ENCODE results near the gene TEKT3.

DNA sequence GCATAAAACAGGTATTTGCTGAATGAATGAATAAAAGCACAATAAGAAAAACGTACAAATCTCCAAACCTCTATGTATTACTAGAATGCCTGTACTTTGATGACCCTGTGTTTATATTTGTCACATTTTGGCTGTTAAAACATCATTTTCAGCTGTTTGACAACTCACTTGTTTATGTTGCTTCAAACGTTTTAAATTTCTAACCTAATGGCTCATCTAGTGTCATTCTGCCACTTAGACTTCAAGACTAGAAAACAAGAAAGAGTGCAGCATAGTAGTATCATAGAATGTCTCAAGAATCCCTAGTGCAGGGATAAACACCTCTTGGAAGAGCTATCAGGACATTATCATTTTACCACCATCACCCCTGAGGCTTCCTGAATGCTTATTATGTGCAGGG, 56.9 kb downstream of the TEKT3 start:
- TF ChIP-seq CTCF (IDR thresholded peaks at IDR 0.05) = no peak
- TF ChIP-seq POLR2A (IDR thresholded peaks at IDR 0.05) = no peak

All from heart left ventricle (tissue), 13 donors.